DND-41 (cell line): Measurements from ENCODE around the gene BPIFB6.

Source experiments
- EZH2 ChIP-seq: IDR thresholded peaks from 3 replicates; pipeline ENCODE4 v1.6.1; 2012; ENCODE audit warnings: borderline replicate concordance, low read depth, mild to moderate bottlenecking, moderate library complexity, low read length, inconsistent platforms; ENCODE audit not compliant: severe bottlenecking
- TF ChIP-seq, protein P1 (sequence below): IDR thresholded peaks from 2 replicates; pipeline ENCODE4 v1.5.1; 2012; ENCODE audit warnings: borderline replicate concordance, low read length, moderate library complexity, mild to moderate bottlenecking; ENCODE audit not compliant: poor library complexity, severe bottlenecking; ENCODE audit errors: extremely low read depth

DNA sequence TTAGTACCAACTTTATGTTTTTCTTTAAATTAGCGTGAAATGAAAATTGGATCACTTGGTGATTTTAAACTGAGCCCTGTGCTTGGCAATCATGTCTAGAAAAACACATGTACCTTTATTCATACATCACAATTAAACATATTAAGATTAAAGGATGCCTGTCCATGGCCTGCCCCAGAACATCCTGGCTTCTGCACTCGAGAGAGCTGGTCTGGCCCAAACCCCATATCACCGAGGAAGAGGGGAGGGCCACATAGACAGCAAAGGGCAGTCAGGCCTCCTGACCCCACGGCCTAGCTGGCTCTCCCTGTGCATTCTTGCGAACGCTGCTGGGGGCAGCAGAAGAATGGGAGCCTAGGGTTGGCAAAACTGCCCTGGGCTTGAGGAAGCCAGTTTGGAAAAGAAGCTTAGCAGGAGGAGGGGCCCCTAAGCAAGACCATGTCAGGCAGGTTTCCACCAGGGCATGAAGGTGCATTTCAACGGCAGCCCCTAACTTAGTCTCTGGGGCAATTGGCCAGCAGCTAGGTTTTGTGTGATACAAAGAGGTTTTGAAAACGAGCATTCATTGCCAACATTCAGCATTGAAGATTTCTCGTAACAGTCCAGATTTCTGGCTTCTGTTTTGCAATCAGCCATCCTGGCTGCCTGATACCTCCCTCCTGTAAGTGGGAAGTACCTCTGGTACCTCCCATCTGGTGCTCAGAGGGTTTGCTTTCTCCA lies 30.8 kb downstream of the BPIFB6 start:
- TF ChIP-seq, protein P1, sequence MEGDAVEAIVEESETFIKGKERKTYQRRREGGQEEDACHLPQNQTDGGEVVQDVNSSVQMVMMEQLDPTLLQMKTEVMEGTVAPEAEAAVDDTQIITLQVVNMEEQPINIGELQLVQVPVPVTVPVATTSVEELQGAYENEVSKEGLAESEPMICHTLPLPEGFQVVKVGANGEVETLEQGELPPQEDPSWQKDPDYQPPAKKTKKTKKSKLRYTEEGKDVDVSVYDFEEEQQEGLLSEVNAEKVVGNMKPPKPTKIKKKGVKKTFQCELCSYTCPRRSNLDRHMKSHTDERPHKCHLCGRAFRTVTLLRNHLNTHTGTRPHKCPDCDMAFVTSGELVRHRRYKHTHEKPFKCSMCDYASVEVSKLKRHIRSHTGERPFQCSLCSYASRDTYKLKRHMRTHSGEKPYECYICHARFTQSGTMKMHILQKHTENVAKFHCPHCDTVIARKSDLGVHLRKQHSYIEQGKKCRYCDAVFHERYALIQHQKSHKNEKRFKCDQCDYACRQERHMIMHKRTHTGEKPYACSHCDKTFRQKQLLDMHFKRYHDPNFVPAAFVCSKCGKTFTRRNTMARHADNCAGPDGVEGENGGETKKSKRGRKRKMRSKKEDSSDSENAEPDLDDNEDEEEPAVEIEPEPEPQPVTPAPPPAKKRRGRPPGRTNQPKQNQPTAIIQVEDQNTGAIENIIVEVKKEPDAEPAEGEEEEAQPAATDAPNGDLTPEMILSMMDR: no peak
- TF ChIP-seq EZH2: no peak
